ENCODE measurements around the gene PCNT.
"Not testable (repeated sequence)": the region's sequence is repeated elsewhere in the genome, so short reads cannot be mapped to it uniquely, and the experiment has no call there.

PCNT gene

GRCh38 chr21:46304955-46305354 lies 19.0 kb upstream of the PCNT start:
- DNase-seq = no peak

- no peak for DNase-seq
These were observed 16.3 kb upstream of the PCNT start for GRCh38 chr21:46307625-46308024.

GRCh38 chr21:46308431-46308830 lies 15.5 kb upstream of the PCNT start:
- DNase-seq = no peak

- DNase-seq = not testable (repeated sequence)
These were observed 13.7 kb upstream of the PCNT start for GRCh38 chr21:46310260-46310659.

- DNase-seq = no peak
These were observed 12.4 kb upstream of the PCNT start for GRCh38 chr21:46311568-46311967.

GRCh38 chr21:46312949-46313348 lies 11.0 kb upstream of the PCNT start:
- no peak for DNase-seq

GRCh38 chr21:46314441-46315020 lies 9.4 kb upstream of the PCNT start:
- DNase-seq = no peak

- no peak for DNase-seq
These were observed 7.1 kb upstream of the PCNT start for GRCh38 chr21:46316708-46317324.

- DNase-seq = no peak
These were observed 6.1 kb upstream of the PCNT start for GRCh38 chr21:46317710-46318463.

- no peak for DNase-seq
These were observed 5.5 kb upstream of the PCNT start for GRCh38 chr21:46318464-46318845.

GRCh38 chr21:46319186-46319585 lies 4.8 kb upstream of the PCNT start:
- DNase-seq = no peak

- DNase-seq = no peak
These were observed 3.6 kb upstream of the PCNT start for GRCh38 chr21:46320331-46320801.

- DNase-seq = peak; percentile 48
These were observed 1.4 kb upstream of the PCNT start for GRCh38 chr21:46322351-46323226.

- DNase-seq = peak; percentile 47
These were observed 688 bp upstream of the PCNT start for GRCh38 chr21:46323227-46323709.

- DNase-seq = peak; percentile 97
These were observed 575 bp downstream of the PCNT start for GRCh38 chr21:46324390-46325072.

- DNase-seq = peak; percentile 63
These were observed 1.3 kb downstream of the PCNT start for GRCh38 chr21:46325073-46325912.

- no peak for DNase-seq
These were observed 2.3 kb downstream of the PCNT start for GRCh38 chr21:46326110-46326703.

GRCh38 chr21:46327711-46328110 lies 3.8 kb downstream of the PCNT start:
- no peak for DNase-seq

GRCh38 chr21:46328151-46328550 lies 4.2 kb downstream of the PCNT start:
- DNase-seq = no peak

GRCh38 chr21:46329796-46330195 lies 5.8 kb downstream of the PCNT start:
- no peak for DNase-seq

All from right forelimb (tissue), 1 donor.